HG03045 (cell line): Measurements from ENCODE around the gene CTNNA1.
"Not testable (repeated sequence)": the region's sequence is repeated elsewhere in the genome, so short reads cannot be mapped to it uniquely, and the experiment has no call there.

Source experiments
- ATAC-seq: cut with Tn5 transposase; IDR thresholded peaks from one replicate; pipeline ENCODE4 v1.9.1; 2021; ENCODE audit warnings: mild to moderate bottlenecking, moderate library complexity; ENCODE audit not compliant: unreplicated experiment

CTNNA1 gene

DNA sequence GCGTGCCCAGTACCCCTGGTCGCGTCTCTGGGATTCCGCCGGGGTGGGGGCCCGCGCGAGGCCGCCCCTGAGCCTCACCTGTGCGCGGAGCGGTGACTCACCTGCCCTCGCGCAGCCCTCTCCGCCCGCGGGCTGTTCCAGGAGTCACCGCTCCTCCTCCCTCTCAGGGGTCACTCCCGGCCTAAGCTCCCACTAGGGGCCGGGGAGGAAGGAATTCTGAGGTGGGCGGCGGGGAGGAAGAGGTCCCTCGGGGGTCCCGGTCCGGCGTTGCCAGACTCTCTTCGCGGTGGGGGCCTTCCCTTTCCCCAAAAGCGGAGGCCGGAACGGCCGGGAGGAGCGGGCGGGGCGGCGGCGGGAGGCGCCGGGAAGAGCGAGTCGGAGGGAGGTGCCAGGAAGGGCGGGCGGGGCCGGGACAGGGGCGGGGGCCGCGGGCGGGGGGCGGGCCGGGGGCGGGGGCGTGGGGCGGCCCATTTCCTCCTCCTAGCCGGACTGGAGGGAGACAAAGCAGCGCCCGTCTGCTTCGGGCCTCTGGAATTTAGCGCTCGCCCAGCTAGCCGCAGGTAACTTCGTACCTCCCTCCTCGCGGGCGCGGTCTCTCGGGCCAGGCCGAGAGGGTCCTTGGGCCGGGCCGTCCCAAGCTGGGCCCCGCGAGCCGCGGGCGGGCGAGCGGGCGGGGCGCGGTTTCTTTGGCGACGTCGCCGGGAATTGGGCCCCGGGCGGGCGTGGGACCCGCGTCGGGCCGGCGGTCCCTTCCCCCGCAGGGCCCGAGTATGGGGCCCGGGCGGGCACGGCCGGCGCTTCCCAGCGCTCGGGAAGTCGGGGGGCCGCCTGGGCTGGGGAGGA lies at the start of gene CTNNA1:
Gene CTNNA1, plus strand, starts transcription at position 475 of the 843 bp plus-strand sequence. CDS start 28,500 bp downstream, outside the sequence.
- peak; percentile 47 for ATAC-seq

DNA sequence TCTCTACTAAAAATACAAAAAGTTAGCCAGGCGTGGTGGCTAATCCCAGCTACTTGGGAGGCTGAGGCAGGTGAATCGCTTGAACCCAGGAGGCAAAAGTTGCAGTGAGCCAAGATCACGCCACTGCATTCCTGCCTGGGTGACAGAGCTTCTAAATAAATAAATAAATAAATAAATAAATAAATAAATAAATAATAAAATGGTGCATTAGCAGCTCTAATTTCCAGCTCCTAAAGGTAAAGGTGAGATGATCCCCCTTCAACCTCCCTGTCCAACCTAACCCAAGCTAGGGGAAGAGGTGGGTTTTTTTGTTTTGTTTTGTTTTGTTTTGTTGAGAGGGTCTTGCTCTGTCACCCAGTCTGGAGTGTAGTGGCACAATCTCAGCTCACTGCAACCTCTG lies 49.4 kb upstream of the CTNNA1 start:
- ATAC-seq = not testable (repeated sequence)

DNA sequence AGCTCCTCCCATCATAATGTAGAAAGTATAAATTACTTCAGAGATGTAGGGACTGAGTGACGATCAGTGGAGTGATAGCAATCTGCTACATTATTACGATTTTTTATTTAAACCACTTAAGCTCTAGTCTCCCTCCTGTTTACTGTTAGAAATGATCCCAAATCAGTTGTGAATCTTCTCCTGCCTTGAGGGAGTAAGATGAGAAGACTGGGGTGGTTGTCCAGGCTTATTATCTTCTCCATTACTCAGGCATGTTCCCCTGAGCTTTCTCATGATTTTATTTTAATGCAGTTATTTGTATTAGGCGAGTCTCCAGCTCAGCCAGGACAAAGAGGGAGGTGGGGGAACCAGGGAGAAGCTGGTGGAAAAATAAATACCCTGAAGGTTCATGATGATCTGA lies 48.2 kb upstream of the CTNNA1 start:
- ATAC-seq = no peak

GRCh38 chr5:138705567-138705966 lies 47.7 kb upstream of the CTNNA1 start:
- ATAC-seq = no peak

- no peak for ATAC-seq
These were observed 46.4 kb upstream of the CTNNA1 start for GRCh38 chr5:138706655-138707480.

GRCh38 chr5:138708791-138709190 lies 44.4 kb upstream of the CTNNA1 start:
- ATAC-seq = no peak

DNA sequence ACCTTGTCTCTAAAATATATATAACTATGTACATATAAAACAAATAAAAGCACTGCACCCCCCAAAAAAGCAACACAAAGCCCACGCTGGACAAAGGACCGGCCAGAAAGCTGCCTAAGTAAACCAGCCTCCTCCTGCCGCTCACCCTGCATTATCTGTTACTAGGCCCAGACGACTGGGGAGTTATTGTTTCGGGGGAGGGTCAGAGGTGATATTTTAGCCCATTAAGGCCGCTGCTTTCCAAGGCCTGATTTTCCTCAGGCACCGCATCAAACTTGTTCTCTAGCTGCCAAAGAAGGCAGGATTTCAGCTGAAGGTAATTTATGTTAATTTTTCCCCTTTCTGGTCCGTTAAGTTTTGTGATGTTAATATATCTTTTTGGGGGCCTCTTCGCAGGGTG lies 44.0 kb upstream of the CTNNA1 start:
- ATAC-seq = no peak

DNA sequence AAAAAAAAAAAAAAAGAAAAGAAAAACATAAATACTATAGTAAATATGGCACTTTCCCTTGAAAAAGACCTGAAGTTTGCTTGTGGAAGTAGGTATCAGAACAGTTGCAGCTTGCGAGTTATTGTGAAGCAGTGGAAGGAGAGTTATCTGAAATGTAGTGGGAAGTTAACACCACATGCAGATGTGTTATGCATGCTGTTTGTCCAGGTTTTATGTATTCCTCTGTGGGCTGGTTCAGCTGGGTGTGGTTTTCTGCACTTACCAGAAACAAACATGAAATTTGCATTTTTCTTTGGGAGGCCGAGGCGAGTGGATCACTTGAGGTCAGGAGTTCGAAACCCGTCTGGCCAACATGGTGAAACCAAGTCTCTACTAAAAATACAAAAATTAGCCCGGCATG lies 42.1 kb upstream of the CTNNA1 start:
- no peak for ATAC-seq

- no peak for ATAC-seq
These were observed 41.4 kb upstream of the CTNNA1 start for GRCh38 chr5:138711811-138712210.

DNA sequence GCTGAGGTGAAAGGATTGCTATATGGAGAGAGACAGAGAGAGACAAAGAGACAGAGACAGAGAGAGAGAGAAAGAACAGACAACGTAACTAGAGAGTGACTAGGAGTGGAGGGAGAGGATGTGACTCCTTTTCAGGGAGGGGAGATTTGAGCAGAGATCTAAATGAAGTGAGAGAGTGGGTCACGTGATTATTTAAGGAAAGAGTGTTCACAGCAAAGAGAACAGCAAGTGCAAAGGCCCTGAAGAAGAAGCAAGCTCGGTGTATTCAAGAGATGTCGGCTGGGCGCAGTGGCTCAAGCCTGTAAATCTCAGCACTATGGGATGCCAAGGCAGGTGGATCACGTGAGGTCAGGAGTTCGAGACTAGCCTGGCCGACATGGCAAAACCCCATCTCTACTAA lies 40.9 kb upstream of the CTNNA1 start:
- ATAC-seq = no peak

DNA sequence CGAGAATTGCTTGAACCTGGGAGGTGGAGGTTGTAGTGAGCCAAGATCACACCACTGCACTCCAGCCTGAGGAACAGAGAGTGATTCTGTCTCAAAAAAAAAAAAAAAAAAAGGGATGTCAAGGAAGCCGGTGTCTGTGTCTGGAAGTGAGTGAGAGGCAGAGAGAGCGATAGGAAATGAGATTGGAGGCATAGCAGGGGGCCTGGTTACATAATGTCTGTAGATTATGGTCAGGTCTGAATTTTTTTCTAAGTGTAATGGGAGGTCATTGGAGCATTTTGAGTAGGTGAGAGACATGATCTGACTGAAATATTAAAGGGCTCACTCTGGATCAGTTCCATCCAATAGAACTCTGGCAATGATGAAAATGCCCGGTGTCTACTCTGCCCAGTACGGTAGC lies 40.4 kb upstream of the CTNNA1 start:
- no peak for ATAC-seq

DNA sequence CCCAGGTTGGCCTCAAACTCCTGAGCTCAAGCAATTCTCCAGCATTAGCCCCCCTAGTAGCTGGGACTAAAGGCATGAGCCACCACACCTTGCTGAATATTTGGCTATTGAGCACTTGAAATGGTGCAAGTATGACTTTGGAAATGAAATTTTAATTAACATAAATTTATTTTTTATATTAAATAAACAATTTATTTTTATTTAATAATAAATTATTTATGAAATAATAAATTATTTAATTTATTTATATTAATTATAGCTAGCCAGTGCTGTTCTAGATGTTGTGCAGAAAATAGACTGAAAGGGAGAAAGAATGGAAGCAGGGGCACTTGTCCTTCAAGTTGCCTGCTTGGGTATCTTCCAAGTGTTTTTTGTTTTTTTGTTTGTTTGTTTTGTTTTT lies 40.0 kb upstream of the CTNNA1 start:
- no peak for ATAC-seq

DNA sequence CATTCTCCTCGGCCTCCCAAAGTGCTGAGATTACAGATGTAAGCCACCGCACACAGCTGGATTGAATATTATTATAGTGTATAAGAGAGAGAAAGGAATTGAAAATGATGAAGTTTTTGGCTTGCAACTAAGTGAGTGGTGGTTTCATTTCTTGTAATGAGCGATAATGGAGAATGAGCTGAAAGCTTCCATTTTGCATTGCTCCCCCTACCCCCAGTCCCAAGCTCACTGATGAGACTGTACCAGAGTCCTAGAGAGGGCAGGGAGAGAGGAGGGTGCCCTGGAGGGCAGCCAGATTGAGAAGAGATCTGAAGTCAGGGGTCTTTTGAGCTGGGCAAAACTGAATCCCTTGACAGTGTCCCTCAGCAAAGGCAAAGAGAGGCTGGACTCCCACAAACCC lies 38.5 kb upstream of the CTNNA1 start:
- no peak for ATAC-seq

- ATAC-seq = not testable (repeated sequence)
These were observed 37.2 kb upstream of the CTNNA1 start for GRCh38 chr5:138715931-138716432.

DNA sequence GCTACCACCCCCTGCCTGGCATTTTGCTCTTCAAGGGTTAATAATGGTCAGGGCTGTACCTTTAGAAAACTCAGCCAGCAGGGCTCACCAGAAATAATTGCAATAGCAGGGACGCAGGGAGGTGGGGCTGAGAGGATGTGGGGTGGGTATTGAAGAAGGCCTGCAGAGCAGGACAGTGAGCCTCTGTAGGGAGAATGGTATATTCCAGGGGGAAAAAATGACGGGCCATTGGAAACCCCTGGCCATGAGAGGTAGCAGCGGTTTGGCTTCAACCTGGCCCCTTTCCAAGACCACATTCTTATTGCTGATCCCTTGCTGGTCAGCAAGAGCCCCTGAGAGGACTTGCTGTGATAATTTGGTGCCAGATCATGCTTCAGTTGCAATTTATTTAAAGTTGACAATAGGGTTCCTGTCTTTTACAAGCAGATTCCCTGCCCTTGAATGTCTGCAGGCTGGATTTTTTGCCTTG lies 36.7 kb upstream of the CTNNA1 start:
- ATAC-seq = no peak

GRCh38 chr5:138717399-138717798 lies 35.8 kb upstream of the CTNNA1 start:
- ATAC-seq = no peak

GRCh38 chr5:138719811-138720210 lies 33.4 kb upstream of the CTNNA1 start:
- no peak for ATAC-seq

DNA sequence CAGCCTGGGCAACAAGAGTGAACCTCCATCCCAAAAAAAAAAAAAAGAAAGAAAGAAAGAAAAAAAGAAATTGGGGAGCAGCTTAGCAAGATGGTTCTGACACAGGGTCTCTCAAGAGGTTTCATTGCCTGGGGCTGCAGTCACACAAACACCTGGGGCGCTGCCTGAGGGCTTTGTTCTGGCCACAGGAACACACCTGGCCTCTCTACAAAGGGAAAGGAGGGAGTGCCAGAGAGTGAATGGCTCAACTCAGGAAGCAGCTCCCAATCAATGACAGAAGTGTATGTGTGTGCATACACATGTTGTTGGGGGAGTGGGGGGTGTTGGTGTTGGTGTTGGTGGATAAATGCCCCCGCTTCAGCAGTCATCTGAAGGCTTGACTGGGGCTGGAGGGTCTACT lies 32.4 kb upstream of the CTNNA1 start:
- no peak for ATAC-seq

GRCh38 chr5:138721979-138722378 lies 31.2 kb upstream of the CTNNA1 start:
- no peak for ATAC-seq

- no peak for ATAC-seq
These were observed 30.6 kb upstream of the CTNNA1 start for GRCh38 chr5:138722544-138723177.

GRCh38 chr5:138724470-138725146 lies 28.6 kb upstream of the CTNNA1 start:
- no peak for ATAC-seq
